ENCODE measurements around the gene RAB11FIP3.
A peak's percentile ranks its signal among the peaks of the same experiment; 100 is the strongest.

Gene RAB11FIP3

DNA sequence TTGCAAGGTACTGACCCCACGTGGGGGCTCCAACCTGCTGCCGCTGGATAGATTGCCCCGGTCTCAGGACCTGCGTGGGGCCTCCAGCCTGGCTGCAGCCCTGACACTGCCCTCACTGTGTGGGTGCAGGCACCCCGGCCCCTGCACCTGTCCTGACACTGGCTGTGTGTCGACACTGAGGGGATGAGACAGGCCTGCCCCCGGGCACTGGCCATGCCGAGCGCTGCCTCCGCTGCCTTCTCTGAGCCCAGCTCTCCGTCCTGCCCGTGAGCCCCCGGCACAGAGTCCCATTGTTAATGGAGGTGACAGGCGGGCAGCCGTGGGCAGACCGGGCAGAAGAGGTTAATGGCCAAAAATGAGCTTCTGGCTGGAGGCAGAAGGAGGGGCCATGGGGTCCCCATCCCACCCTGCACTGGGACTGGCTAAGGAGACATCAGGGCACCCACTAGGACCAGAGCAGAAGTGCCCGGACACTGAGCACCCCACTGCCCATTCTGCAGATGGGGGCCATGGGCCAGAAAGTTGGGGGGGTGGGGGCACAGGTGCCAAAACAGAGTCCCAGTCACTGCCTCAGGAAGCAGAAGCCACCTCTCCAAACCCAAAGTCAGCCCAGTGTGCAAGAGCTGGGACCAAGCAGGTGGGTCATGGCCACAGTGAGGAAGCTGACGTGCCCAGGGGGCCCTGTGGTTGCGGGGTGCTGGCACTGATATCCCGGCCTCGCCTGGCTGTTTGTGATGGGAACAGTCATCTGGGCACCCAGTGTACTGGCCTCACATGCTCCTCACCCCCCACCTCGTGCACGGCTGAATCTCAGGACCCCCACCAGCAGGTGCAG lies 132.2 kb downstream of the RAB11FIP3 start:
- DNase-seq, result no peak

DNA sequence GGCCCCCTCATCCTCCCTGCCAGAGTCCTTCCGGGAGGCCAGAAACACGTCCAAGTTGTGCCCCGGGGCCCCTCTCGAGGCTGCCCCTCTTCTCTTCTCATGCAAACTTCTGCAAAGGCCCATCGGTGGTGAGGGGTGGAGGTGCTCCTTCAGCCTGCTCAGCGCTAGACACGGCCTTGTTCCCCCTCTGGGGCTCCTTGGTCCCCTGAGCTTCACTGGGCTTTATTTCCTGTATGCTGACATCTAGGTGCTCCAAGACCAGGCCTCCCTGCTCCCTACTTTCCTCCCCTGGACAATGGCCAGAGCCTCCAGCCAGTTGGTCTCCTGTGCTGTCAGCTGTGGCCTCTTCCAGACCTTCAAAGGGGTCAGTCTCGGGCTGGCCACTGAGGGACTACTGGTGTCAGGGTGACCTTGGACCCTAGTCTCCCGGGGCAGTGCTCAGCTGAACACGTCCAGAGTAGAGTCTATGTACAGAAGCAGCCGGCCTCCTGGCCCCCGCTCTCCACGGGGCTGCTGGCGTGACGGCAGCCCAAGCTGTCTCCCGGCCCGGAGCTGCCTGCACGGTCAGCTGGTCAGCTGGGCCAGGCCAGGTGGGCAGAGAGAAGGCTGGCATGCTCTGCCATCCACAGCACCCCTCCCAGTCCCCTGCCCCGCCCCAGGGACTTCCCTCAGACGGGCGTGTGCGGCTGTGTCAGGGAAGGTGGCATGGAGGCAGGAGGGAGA lies 133.0 kb downstream of the RAB11FIP3 start:
- no peak for DNase-seq

DNA sequence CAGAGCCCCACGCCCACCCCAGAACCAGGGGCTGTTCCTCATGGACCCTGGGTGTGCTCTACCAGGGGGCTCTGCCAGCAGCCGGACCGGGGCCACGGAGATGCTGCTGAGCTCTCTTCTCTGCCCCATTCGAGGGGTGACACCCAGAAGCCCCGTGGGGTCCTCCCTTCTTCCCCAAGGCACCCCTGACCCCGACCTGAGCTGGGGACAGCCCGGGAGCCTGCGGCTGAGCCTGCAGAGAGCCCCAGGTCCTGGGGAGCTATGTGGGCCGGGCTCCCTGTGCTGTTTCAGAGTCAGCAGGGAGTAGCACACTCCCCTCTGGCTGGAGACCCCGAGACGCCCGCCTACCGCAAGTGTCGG lies 133.6 kb downstream of the RAB11FIP3 start:
- no peak for DNase-seq

DNA sequence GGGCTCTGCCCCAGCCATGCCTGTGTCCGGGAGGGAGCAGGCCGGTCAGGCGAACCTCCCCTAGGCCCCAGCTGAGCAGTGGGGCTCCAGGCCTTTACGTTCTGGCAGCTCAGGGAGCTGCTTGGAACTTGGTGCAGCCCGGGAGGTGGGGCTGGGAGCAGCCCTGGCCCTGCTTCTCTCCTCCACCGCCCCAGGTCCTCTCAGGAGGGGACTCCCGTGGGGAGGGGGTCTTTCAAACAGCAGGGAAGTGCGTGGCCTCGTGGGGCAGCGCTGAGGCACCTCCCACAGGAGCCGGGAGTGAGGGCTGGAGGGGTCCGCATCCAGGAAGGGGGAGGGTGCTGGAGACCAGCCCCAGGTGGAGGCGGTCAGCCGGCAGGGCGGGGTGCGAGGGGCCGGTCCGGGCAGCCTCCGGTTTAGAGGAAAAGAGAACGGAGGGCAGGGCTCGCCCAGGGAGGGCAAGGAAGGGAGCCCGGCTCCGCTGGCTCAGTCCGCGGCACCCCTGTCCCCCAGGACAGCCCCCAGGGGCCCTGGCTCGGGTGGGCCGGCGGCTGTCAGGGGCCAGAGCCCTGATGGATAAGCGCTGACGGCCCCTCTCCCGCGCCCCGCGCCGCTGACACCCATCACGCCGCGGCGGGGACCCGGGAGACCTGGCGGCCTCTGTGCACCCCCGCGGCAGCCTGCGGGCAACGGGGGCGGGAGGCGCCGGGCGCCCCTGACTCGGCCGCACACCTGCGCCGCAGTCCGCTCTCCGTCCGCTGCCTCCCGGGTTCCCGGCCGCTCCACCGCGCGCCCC lies 134.2 kb downstream of the RAB11FIP3 start:
- DNase-seq, result no peak

DNA sequence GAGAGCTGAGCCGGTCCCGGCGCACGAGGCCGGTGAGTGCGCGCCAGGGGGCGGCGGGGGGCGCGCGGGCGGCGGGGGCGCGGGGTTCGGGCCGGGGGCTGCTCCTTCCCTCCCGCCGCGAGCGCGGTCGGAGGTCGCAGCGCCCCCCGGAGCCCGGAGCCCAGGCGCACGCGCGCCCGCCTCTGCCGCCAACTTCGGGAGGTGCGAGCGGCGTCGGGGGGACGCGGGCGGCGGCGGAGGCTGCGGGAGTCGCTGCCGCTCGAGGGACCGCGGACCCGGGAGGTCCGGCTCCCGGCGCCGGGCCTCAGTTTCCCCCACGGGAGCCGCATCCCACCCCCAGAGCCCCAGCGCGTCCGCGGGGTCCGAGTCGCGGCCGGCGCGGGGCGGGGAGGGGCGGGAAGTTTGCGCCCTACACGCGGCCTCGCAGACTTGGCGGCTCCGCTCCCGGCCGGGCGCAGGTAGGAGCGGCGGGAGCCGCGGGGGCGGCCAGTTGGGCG lies 134.8 kb downstream of the RAB11FIP3 start, which contains the start of gene PRR35:
Gene PRR35, plus strand, starts transcription at position 191 of the 497 bp plus-strand sequence. CDS start 2,901 bp downstream, outside the sequence.
- DNase-seq, result no peak

DNA sequence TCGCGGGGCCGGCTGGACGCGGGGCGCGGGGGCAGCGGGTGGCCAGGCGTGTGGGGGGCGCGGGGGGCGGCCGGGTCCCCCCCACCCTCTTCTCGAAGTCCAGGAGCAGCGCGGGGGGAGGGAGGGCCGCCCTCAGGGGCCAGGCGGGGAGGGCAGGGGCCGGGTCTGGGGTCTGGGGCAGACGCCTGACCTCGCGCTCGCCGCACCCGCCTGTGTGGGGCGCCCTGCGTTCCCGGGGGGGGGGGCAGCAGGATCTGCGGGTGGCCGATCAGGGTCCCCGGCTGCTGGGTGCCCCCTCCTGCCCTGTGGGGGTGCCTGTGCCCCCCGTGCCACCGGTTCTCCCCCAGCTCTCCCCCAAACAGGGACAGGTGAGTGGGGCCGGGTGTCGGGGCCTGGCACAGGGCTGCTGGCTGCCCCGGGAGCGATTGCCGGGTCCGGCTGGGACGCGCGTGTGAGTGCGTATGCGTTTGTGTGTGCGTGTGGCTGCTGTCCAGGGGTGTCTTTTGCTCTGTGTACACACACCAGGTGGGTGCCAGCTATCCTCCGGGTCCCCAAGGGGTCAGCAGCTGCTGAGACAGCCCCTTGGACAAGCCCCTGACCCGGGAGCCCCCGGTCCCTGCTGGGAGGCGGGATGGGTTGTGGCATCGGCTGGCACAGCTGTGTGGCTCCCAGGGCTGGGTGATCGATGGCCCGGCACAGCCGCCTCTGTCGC lies 135.4 kb downstream of the RAB11FIP3 start:
- no peak for DNase-seq

DNA sequence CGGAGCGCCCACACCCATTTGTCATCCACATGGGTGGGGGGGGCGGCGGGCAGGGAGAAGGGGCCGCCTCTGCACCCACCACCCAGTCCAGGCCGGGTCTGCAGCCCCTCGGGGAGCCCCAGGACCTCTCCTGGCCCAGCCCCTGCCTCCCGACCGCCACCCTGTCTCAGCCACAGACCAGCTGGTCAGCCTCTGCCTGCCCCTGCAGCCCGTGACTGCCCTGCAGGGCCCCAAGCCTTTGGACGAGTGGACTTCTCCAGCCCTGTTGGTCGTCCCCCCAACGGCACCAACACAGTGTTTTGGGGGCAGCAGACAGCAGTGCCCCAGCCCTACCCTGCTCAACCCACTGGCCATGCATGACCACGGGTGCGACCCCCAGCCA lies 136.0 kb downstream of the RAB11FIP3 start:
- no peak for DNase-seq

DNA sequence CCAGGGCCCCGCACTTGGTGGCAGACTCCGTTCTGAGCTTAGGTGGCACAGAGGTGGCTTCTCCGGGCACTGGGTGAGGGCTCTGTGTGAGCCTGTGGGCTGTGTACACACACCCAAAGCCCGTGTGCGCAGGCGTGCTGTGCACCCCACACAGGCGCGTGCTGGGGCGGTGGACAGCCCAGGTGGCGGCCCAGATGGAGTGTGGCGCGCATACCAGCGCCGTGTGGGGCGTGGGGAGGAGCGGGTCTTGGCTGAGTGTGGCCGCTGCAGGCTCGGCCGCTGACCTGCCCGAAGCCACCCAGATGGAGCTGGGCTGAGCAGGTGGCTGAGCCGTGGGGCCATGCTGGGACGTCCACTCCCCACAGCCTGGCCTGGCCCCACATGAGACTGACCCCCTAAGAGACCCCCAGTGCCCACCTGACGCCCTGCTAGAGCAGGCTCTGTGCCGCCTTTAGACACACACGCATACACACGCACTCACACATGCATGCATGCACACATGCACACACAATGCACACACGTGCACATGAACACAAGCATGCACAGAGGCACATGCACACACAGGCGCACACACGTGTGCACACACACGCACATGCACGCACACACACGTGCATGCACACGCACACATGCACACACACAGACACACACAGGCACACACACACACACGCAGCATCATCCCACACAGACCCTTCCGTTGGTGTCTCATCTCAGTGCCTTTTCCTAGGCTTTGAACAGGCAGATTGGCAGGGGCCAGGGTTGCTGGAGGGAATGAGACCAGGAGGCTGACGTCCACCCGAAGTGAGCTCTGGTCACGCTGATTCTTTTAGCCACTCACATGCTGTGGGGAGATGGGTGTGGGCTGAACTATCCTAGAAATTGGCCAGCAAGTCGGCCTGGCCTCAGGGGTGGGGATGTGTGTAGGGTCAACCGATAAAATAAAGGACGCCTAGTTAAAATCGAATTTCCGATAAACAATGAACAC lies 136.8 kb downstream of the RAB11FIP3 start:
- DNase-seq, result no peak

DNA sequence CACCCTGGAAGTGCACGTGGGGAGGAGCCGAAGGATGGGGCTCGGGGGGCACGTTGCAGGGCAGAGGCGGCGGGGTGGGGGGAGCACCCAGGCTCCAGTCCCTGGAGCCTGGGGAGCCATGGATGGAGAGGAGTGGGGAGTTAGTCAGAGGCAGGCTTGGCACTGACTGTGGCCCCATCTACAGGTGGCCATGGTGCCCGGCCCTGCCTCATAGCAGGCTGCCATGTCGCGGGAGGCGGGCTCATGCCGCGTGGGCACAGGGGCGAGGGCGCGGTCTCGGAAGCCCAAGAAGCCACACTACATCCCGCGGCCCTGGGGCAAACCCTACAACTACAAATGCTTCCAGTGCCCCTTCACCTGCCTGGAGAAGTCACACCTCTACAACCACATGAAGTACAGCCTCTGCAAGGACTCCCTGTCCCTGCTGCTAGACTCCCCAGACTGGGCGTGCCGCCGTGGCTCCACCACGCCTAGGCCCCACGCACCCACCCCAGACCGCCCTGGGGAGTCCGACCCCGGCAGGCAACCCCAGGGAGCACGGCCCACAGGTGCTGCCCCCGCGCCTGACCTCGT lies 137.7 kb downstream of the RAB11FIP3 start:
- DNase-seq, result no peak

DNA sequence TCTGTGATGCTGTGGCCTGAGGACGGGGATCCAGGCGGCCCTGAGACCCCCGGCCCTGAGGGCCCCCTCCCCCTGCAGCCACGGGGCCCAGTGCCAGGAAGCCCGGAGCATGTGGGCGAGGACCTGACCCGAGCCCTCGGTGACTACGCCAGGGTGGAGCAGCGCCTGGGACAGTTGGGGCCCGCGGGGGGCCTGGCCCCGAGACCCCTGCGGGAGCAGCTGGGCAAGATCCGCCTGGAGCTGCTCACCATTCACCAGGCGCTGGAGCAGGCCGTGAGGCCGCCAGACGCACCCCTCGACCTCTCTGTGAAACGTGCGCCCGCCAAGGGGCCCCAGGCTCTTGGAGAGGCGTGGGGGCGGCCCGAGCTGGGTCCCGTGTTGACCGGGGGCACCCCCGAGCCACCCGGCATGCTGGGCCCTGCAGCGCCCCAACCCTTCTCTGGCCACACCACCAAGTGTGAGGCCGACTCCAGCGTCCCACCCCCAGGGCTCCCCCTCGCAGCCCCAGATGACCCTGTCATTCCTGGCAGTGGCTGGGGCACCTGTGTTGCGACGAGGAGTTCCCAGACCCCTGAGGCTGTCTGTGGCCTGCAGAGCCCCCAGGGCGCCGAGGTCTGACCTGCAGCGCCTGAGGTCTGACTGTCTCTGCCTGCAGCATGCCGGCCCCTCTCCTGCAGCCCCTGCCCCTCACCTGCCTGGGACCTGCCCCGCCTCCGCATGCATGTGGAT lies 139.4 kb downstream of the RAB11FIP3 start:
- no peak for DNase-seq

DNA sequence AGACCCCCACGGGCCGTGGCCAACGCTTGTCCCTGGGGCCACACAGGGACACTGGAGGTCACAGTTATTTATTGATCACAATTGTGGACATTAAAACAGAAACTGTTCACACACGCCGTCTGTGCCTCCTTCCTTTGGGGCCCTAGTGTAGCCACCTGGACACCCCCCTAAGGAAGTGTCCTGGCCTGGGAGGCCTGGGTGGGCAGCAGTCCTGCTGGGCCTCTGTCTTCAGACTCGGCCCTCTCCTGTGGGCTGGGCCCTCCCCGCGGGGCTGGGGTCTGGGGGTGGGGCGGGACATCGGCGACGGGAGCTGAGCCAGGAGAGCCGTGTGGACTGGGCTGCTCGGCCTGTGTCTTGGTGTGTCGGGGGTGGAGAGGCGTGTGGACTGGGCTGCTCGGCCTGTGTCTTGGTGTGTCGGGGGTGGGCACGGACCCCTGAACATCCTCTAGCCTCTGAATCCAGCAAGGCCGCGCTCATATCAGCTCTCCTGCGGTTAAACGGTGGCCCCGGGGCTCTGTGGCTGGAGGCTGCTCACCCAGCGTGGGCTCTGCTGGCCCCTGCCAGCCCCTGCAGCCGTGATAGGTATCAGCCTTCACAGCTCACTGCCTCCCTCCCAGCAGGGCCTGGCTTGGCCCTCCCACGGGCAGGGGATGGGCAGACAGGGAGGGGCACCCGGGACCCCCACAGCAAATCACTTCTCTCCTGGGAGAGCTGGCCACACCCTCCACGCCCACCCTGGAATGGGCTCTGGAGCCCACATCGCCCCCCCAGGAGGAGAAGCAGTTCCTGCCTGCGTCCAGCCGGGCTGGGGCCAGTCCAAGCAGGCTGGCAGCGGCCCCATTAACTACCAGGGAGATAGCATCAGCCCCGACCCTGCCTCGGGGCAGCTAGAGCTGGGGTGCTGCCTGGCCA lies 140.2 kb downstream of the RAB11FIP3 start:
- no peak for DNase-seq

DNA sequence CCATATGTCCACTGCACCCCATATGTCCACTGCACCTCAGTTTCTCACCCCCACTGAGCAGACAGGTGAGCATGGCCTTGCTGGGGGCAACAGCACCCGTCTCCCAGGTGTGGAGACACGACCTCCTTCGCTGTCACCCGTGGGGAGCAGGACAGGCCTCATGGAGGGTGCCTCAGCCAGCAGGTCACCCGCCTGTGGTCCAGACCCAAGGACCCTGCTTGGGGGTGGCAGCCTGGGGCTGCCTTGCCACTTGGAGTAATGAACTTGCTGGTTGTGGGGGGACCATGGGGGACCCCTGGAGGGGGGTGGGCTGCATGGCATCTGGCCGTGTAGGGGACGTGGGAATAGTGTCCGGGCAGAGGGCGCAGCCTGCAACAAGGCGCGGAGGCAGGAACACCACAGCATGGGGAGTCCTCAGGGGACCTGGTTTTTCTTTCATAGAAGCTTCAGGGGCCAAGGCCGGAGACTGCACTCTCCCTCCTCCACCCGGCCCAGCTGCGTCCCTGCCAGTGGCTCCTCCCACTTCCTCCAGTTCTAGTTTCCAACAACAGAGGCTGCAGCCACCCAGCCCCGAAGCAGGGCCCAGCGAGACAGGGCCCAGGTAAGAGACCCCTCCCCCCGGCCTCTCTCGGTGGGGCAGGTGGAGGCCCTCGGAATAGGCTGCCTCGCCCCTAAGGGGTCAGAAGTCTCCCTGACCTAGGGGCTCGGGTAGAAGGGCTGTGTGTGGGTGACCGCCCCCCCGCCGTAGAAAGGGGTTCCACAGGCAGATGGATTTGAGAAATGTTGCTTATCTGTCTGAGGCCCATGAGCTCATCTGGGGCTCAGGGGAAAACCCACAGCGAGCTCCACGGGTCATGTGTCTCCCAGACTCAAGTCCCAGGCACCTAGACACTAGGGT lies 141.3 kb downstream of the RAB11FIP3 start, which contains the start of gene NHLRC4:
Gene NHLRC4, plus strand, starts transcription at position 531 of the 898 bp plus-strand sequence. CDS start 1,043 bp downstream, outside the sequence.
- no peak for DNase-seq

DNA sequence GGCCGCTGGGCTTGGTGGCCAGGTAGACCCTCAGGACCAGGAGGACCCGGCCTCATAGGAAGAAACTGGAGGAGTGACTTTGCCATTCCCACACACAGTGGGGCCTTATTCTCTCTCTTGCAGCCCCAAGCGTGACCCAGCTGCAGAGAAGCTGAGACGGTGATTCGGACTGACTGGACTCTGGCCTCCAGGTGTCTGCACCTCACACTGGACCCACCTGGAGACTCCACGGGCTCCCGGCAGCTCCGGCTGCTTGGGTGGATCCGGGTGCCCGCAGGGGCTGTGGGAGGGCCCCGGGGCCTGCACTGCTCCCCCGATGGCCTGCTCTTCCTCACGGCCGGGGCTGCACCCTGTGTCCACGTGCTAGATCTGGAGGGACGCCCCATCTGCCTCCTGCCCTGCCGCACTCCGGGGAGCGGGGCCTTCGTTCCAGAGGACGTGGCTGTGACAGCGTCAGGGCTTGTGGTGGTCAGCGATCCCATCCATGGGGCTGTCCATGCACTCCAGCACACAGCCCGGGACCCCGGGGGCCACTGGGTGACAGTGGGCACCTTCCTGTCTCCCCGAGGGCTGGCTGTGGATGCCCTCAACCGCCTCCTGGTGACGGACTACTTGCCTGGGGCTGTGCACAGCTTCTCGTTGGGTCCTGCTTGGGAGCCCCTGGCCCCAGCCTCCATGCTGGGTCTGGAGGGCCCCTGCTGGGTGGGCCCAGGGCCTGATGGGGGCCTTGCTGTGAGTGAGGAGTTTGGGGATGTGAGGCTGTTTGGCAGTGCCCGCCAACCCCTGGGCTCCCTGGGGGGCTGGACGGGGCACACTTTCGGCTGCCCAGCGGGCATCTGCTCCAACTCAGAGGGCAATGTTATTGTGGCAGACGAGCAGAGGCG lies 142.2 kb downstream of the RAB11FIP3 start:
- no peak for DNase-seq

DNA sequence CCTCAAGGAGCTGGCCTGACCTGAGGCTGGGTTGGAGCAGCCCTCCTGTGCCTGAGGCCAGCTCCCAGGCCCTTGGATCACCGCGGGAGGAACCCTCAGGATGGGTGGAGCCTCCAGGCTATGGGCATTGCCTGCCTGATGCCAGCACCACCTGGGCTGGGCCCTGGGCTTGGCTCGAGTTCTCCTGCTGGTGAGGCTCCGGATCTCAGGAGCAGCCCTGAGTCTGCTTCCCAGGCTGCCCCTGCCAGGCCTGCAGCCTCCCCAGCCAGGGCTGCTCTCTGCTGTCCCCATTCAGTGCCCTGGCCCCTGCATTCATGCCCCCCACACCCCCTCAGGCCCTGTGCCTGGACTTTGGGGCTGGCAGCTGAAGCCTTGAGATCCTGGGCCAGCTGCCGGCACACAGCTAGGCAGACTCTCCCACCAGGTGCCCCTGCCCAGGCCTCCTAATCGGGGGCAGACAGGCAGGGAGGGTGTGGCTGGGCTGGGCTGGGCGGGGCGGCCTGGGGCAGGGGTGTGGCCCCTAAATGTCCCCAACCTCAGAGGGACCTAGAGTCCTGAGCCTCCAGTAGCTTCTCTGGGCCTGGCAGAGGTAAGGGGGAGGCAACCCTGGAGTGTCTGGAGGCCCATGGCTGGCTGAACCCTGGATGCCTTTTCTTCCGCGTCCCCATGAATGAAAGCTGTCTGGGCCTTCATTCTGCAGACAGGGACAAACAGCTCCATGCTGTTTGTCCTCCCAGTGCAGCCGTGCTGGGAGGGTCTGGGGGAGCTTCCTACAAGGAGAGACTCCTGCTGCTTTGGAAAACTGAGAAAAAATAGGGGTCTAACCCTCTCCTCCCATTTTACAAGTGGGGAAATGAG lies 143.2 kb downstream of the RAB11FIP3 start:
- DNase-seq, result no peak

DNA sequence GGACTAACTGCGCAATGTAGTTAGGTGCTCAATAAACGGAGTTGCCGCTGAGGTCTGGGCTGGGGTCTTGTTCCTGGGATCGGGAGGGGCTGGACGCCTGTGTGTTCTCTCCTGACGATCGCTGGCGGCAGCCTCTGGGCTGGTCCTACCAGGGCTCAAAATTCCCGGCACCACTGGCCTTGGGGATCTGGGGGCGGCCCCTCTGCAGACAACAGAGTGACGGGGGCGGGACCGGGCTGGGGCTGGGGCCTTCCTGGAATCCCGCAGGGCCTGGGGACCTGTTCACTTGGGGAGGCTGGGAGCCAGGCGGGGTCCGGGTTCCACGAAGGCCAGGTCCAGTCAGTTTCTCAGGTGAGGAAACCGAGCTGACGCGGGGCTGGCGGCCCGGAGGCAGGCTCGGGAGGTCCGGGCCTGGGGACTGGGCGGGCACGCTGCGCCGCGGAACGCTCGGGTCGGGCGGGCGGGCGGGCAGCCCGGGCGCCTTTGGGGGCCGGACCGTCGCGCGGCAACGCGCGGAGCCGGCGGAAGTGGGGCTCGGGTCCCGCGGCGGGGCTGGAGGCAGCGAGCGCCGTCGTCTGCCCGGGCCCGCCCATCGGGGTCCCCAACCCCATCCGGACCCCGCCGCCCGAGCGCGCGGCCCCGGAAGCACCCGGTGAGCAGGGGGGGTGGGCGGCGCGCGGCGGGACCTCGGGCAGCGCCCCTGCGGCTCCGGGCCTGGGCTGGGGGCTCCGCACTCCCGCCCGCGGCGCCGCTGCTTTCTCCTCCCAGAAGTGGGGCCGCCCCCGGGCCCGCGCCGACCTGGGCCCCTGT lies 144.2 kb downstream of the RAB11FIP3 start, which contains the start of gene PIGQ:
Gene PIGQ, plus strand, starts transcription at position 524 of the 810 bp plus-strand sequence. CDS start 4,107 bp downstream, outside the sequence.
- DNase-seq, result peak in 1 of 2 experiments; percentile 65

Data from NCI-H1930 (cell line).